NB4 (cell line): ENCODE results near the gene MARCKS.
"Not testable (repeated sequence)": the region's sequence is repeated elsewhere in the genome, so short reads cannot be mapped to it uniquely, and the experiment has no call there.

ENCODE experiments used
- DNase-seq: peaks from one replicate; pipeline ENCODE4 v3.0.0; 2010; ENCODE audit warnings: low read depth
- H3K4me3 ChIP-seq: one replicate; pipeline ENCODE4 v1.5.1; 2011; ENCODE audit warnings: mild to moderate bottlenecking, low read depth, low read length, moderate library complexity
- MYC ChIP-seq: IDR thresholded peaks from 2 replicates; pipeline ENCODE4 v1.6.1; 2011; ENCODE audit warnings: low read depth, low read length
- TF ChIP-seq, protein P1 (sequence below): IDR thresholded peaks from one replicate; pipeline ENCODE4 v1.5.1; 2012; ENCODE audit warnings: low read depth, low read length

MARCKS gene

GRCh38 chr6:113909224-113909856 is 52.2 kb downstream of the MARCKS start:
- no peak overlapping the region for H3K4me3 ChIP-seq
- TF ChIP-seq, protein P1, sequence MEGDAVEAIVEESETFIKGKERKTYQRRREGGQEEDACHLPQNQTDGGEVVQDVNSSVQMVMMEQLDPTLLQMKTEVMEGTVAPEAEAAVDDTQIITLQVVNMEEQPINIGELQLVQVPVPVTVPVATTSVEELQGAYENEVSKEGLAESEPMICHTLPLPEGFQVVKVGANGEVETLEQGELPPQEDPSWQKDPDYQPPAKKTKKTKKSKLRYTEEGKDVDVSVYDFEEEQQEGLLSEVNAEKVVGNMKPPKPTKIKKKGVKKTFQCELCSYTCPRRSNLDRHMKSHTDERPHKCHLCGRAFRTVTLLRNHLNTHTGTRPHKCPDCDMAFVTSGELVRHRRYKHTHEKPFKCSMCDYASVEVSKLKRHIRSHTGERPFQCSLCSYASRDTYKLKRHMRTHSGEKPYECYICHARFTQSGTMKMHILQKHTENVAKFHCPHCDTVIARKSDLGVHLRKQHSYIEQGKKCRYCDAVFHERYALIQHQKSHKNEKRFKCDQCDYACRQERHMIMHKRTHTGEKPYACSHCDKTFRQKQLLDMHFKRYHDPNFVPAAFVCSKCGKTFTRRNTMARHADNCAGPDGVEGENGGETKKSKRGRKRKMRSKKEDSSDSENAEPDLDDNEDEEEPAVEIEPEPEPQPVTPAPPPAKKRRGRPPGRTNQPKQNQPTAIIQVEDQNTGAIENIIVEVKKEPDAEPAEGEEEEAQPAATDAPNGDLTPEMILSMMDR: peak; percentile 31
- TF ChIP-seq MYC: no peak
- DNase-seq: peak; percentile 68

DNA sequence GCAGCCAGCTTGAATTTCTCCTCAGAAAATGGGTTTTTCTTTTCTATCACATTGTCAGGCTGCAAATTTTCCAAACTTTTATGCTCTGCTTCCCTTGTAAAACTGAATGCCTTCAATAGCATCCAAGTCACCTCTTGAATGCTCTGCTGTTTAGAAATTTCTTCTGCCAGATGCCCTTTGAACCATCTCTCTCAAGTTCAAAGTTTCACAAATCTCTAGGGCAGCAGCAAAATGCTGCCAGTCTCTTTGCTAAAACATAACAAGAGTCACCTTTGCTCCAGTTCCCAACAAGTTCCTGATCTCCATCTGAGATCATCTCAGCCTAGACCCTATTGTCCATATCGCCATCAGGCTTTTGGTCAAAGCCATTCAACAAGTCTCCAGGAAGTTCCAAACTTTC is 53.1 kb downstream of the MARCKS start:
- DNase-seq, H3K4me3 ChIP-seq: not testable (repeated sequence)
